Cerebellar nuclear complex (tissue), 1 donor: ENCODE data around the gene SPATA33.

Experiments used
- DNase-seq, 2 experiments: peaks; one replicate each; lab custom pipeline; 2025; lab: John Stamatoyannopoulos, UW

Gene SPATA33

GRCh38 chr16:89709716-89710432 is 52.2 kb downstream of the SPATA33 start:
- DNase-seq: no peak

- DNase-seq: no peak
Observed at GRCh38 chr16:89710709-89711564, 53.3 kb downstream of the SPATA33 start.

GRCh38 chr16:89711601-89712273 is 54.1 kb downstream of the SPATA33 start:
- DNase-seq: no peak

- no peak for DNase-seq
Observed at GRCh38 chr16:89712274-89712781, 54.7 kb downstream of the SPATA33 start.

GRCh38 chr16:89716493-89716892 is 58.9 kb downstream of the SPATA33 start:
- DNase-seq: no peak

GRCh38 chr16:89716916-89717687 is 59.5 kb downstream of the SPATA33 start:
- DNase-seq: no peak

- no peak for DNase-seq
Observed at GRCh38 chr16:89717688-89718505, 60.3 kb downstream of the SPATA33 start.
